NCI-H1930 (cell line): ENCODE data around the gene FAM81A.

Source experiments
- DNase-seq, 2 experiments: peaks; one replicate each; lab custom pipeline; 2025; lab: John Stamatoyannopoulos, UW

The FAM81A gene

GRCh38 chr15:59543721-59544547, 105.9 kb downstream of the FAM81A start:
- no peak for DNase-seq

GRCh38 chr15:59545573-59545972, 107.6 kb downstream of the FAM81A start:
- DNase-seq: no peak

DNA sequence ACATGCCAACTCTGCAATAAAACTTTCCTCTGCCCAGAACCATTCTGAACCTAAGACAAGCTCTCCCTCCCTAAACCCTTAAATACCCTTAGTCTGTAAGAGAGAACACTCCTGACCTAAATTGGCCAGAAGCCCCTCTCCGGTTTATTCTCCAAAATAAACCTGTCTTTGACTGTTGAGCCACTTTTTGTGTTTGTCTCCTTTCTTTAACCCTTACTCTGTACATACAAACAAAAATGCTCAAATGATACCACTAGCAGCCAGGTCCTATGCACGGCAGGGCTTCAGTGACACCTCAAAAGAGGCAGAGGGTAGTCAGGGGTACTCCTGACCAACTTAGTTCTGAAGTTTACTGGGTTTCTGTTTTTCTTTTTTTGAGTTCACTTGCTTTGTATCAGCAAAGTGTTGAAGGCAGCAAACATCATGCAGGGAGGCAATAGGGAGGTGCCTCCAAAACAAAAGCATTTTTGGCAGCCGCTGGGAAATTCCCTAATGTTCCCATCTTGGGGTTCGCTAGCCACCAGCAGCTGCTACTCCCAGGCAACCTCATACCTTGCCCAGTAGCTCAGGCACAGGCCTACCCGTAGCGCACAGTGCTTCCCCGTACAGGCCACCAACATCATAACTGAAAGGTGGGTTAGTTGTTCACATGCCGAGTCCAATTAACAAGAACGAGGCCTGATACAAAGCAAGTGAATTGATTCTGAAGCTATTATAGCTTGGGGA, 110.7 kb downstream of the FAM81A start:
- DNase-seq: no peak

DNA sequence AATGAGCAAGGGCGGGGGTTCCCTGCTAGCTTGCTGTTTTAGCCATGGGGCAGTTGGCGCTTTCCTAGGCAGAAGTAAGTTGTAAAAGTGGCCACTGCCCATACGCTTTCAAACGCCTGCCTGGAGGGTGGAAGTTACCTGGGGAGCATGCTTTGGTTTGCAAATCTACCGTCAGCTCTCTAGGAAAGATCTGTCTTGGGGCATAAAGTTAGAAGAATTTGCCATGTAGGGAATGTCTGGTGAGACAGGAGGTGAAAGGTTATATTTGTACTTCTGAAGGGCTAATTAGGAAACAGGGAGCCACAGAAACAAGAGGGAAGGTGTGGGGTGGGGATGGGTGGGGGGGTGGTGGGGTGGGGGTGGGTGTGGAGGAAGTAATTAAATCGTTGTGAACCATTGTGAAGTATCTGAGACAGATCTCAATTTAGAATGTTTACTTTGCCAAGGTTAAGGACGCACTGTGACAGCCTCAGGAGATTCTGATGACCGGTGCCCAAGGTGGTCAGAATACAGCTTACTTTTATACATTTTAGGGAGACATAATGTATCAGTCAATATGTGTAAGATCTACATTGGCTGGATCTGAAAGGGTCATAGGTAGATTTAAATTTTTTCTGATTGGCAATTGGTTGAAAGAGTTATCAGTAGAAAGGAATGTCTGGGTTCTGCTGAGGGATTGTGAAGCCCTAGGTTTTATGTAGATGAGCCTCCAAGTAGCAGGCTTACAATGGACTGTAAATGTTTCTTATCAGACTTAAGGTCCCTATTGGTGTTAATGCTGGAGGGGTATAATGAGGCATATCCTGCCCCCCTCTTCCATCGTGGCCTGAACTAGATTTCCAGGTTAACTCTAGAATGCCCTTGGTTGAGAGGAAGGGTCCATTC, 111.6 kb downstream of the FAM81A start:
- DNase-seq: no peak

DNA sequence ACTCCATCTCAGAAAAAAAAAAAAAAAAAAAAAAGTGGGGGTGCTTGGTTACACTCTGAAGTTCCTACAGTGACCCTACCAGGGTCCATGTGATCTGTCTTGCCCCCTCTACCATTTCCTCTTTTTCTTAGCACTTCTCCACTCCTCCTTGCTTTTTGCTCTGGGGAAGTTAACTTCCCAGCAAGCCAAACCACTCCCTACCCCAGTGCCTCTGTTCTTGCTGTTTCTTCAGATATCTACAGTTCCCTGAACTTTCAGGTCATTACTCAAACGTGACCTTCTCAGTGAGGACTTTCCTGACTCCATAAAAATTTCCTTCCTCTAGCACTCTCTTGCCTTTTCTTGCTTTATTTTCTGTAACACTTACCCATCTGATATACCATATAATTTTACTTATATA, 112.5 kb downstream of the FAM81A start:
- DNase-seq: no peak

DNA sequence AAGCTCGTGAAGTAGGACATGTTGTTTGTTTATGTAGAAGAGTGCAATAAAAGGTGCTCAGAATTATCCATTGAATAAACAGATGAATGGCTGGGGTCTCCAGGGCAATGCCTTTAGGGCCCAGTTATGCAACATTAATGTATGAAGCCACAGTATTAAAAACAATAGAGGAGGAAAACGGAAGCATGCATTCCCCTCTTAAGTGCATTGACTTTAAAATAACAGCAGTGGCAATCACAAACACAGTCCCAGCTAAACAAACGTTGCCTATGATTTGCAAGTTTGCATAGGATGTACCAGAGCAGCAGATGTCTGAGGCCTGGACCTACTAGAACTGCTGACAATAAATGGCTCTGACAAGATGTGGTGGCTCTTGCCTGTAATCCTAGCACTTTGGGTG, 113.0 kb downstream of the FAM81A start:
- no peak for DNase-seq

DNA sequence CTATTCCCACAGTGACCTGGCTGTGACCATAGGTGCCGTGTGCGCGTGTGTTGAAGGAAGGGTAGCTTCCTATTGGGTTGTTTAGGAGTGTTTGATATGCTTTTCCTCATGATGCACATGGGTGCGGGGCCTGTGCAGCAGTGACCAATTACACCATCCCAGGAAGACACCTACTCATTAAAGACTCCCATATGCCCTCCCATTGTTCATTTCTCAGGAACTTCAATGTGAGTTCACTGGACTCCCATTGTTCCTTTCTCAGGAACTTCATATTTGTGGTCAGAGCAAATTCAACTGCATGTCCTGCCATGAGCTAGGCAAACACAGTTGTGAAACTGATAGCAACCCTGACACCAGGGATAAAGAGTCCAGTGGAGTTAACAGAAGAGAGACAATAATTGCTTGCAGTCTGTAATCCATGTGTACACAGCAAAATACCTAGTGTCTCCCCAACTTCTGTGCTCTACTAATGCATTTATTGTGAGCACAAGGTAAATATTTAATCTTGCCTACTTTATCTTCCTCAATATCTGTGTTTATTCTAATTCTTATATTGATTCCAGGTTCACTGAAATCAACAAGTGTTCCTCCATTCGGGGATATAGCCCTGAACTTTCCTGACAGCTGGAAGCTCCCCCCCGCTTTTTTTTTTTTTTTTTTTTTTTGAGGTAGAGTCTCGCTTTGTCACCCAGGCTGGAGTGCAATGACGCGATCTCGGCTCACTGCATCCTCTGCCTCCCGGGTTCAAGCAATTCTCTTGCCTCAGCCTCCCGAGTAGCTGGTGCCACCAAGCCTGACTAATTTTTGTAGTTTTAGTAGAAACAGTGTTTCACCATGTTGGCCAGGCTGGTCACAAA, 116.1 kb downstream of the FAM81A start:
- no peak for DNase-seq

GRCh38 chr15:59555696-59556095, 117.7 kb downstream of the FAM81A start:
- DNase-seq: no peak

- no peak for DNase-seq
These were observed 118.4 kb downstream of the FAM81A start for GRCh38 chr15:59556380-59556779.

DNA sequence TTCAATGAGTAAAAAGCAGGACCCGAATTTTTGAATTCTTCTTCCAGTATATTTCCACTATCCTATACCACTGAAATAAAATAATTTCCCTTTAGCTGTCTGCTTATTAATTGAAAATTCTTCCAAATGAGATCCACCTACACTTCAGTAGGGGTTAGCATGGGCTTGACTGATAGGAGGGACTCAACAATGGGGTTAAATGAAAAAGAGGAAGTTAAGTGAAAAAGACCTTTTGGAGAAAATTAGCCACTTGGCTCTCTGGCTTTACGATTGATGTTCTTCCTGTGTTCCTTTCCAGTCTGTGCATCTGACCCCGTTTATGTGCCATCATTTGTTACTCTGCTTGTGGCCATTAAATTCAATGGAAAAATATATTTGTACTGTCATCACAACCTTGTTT, 119.6 kb downstream of the FAM81A start:
- DNase-seq: no peak

DNA sequence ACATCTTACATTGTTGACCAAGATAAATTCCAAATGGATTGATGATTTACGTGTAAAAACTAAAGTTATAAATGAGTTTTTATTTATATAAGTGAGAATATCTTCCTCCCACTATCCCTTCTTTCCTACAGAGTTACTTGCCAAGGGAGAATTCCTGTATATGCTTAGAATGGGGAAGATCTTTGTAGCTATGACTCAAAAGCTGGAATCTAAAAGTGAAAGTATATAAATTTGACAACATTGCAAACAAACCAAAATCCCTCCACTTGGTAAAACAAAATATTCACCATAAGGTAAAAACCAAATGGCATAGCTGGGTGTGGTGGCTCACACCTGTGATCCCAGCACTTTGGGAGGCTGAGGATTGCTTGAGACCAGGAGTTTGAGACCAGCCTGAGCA, 120.9 kb downstream of the FAM81A start:
- DNase-seq: no peak

GRCh38 chr15:59561547-59561946, 123.6 kb downstream of the FAM81A start:
- DNase-seq: no peak

GRCh38 chr15:59562448-59563186, 124.6 kb downstream of the FAM81A start:
- no peak for DNase-seq

- DNase-seq: no peak
These were observed 127.3 kb downstream of the FAM81A start for GRCh38 chr15:59565299-59565698.

GRCh38 chr15:59567324-59567723, 129.3 kb downstream of the FAM81A start:
- DNase-seq: no peak

DNA sequence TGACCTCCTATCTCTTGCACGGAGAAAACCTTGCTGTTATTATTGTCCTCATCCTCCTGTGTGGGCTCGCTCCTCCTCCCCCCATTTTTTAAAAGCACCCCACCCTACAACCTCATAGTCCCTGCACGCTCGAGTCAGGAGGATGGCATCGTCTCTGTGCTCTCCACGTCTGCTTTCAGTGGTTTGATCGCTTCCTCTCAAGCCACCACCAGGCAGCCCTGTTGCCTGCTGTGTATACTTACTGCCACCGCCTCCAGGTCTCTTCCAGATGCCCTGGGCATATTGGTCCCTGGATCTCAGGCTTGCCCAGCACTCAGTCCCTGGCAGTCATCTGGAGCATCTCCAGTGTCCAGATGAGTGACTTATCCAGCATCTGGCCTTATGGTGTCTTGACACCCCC, 131.5 kb downstream of the FAM81A start:
- DNase-seq: no peak

DNA sequence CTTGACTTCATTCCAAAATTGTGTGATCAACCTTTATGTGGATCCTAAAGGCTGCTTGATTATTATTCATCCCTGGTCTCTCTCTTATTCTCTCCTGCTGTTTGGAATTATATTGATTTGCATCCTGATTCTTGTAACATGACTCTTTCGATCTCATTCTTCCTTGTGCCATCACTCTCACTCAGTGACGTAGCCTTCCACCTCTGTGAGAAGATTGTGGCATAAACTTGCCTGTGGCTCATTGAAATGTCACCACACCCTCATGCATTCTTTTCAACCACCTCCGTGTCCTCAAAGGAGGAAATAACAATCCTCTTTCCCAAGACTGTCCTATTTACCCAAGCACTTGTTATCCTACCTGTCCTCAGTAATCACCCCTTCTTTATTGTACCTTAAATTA, 132.3 kb downstream of the FAM81A start:
- no peak for DNase-seq

DNA sequence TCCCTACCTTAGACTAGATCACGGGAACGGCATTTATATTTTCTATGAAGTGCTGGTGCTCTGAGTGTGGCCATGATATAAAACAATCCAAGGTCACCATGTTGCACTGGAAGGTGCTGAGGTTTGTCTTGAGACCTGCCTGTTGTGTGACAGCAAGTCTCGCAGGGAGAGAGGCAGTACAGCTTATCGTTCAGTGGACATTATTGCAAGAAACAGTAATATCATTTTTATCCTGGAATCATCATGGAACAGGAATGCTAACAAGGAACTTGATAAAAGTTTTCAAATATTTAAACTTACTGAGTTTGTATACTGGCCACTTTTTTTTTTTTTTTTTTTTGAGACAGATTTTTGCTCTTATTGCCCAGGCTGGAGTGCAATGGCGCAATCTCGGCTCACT, 133.6 kb downstream of the FAM81A start:
- no peak for DNase-seq
